ENCODE results near the gene TTC36.

DNA sequence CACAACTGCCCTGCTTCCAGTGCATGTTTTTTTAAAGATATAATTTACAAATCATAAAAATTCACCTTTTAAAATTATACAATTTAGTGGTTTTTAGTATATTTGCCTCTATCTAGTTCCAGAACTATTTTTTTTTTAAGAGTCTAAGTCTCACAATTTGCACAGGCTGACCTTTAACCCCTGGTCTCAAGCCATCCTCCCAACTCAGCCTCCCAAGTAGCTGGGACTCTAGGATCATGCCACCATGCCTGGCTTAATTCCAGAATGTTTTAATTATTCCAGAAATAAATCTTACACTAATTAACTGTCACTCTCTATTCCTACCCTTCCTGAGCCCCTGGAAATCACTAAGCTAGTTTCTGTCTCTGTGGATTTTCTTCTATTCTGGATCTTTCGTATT, 43.5 kb downstream of the TTC36 start:
- TF ChIP-seq, protein P1, sequence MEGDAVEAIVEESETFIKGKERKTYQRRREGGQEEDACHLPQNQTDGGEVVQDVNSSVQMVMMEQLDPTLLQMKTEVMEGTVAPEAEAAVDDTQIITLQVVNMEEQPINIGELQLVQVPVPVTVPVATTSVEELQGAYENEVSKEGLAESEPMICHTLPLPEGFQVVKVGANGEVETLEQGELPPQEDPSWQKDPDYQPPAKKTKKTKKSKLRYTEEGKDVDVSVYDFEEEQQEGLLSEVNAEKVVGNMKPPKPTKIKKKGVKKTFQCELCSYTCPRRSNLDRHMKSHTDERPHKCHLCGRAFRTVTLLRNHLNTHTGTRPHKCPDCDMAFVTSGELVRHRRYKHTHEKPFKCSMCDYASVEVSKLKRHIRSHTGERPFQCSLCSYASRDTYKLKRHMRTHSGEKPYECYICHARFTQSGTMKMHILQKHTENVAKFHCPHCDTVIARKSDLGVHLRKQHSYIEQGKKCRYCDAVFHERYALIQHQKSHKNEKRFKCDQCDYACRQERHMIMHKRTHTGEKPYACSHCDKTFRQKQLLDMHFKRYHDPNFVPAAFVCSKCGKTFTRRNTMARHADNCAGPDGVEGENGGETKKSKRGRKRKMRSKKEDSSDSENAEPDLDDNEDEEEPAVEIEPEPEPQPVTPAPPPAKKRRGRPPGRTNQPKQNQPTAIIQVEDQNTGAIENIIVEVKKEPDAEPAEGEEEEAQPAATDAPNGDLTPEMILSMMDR (tag by site-specific recombination; IDR thresholded peaks at IDR 0.05) = no peak
- no peak for TF ChIP-seq ZNF239 (tag by site-specific recombination; IDR thresholded peaks at IDR 0.05)
- no peak for TF ChIP-seq GLI4 (tag by site-specific recombination; IDR thresholded peaks at IDR 0.05)
- TF ChIP-seq ZNF423 (tag by site-specific recombination; IDR thresholded peaks at IDR 0.05) = no peak
- TF ChIP-seq ZNF561 (tag by site-specific recombination; IDR thresholded peaks at IDR 0.05; ENCODE audit: borderline replicate concordance) = no peak
- no peak for TF ChIP-seq SP2 (tag by site-specific recombination; IDR thresholded peaks at IDR 0.05)
- TF ChIP-seq, protein P2, sequence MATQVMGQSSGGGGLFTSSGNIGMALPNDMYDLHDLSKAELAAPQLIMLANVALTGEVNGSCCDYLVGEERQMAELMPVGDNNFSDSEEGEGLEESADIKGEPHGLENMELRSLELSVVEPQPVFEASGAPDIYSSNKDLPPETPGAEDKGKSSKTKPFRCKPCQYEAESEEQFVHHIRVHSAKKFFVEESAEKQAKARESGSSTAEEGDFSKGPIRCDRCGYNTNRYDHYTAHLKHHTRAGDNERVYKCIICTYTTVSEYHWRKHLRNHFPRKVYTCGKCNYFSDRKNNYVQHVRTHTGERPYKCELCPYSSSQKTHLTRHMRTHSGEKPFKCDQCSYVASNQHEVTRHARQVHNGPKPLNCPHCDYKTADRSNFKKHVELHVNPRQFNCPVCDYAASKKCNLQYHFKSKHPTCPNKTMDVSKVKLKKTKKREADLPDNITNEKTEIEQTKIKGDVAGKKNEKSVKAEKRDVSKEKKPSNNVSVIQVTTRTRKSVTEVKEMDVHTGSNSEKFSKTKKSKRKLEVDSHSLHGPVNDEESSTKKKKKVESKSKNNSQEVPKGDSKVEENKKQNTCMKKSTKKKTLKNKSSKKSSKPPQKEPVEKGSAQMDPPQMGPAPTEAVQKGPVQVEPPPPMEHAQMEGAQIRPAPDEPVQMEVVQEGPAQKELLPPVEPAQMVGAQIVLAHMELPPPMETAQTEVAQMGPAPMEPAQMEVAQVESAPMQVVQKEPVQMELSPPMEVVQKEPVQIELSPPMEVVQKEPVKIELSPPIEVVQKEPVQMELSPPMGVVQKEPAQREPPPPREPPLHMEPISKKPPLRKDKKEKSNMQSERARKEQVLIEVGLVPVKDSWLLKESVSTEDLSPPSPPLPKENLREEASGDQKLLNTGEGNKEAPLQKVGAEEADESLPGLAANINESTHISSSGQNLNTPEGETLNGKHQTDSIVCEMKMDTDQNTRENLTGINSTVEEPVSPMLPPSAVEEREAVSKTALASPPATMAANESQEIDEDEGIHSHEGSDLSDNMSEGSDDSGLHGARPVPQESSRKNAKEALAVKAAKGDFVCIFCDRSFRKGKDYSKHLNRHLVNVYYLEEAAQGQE (tag by site-specific recombination; IDR thresholded peaks at IDR 0.05) = no peak
